K562 (cell line): ENCODE results near the gene NPTXR. TPM values are rescaled to one million over a fixed set of nuclear protein-coding genes. Genes with fewer than 3 reads are reported as not detected.

ENCODE experiments used
- ATF3 ChIP-seq, 2 experiments: fragments of 450-650 bp in 1 of 2; sonication (generic) in 1 of 2; formaldehyde crosslinking in 1 of 2; IDR thresholded peaks in 1 of 2; conservative IDR thresholded peaks in 1 of 2; 2 replicates each; pipeline versions ENCODE4 v1.6.1 to v1.8.1; 2016 to 2023; ENCODE audit warnings: mild to moderate bottlenecking in 2 of 2, moderate library complexity in 2 of 2, inconsistent platforms in 1 of 2, missing genetic modification reagents in 1 of 2
- CBFA2T3 ChIP-seq: fragments of 450-650 bp; IDR thresholded peaks from 2 replicates; pipeline ENCODE4 v1.6.1; 2017
- E4F1 ChIP-seq: fragments of 250-450 bp; sonication (Bioruptor Pico); IDR thresholded peaks from 2 replicates; pipeline ENCODE4 v1.5.0; 2021; ENCODE audit warnings: mild to moderate bottlenecking, borderline replicate concordance
- ETS2 ChIP-seq: IDR thresholded peaks from 2 replicates; pipeline ENCODE4 v1.6.1; 2016; ENCODE audit warnings: borderline replicate concordance, missing genetic modification characterization, mild to moderate bottlenecking, moderate library complexity, missing compliant biosample characterization; ENCODE audit not compliant: poor library complexity, severe bottlenecking
- ETV1 ChIP-seq: fragments of 450-650 bp; conservative IDR thresholded peaks from 2 replicates; pipeline ENCODE4 v1.6.1; 2016; ENCODE audit warnings: missing genetic modification characterization, control low read depth, low read depth, missing compliant biosample characterization
- GTF2B ChIP-seq: IDR thresholded peaks from 2 replicates; pipeline ENCODE4 v1.6.1; 2011; ENCODE audit not compliant: insufficient read length; ENCODE audit errors: extremely low read depth
- HMG20B ChIP-seq: fragments of 250-450 bp; sonication (Bioruptor Pico); IDR thresholded peaks from 2 replicates; pipeline ENCODE4 v1.5.0; 2021; ENCODE audit warnings: mild to moderate bottlenecking
- JUN ChIP-seq, 2 experiments: sonication (generic) in 1 of 2; formaldehyde crosslinking in 1 of 2; IDR thresholded peaks; 2 replicates each; pipeline versions ENCODE4 v1.6.1 to v1.8.0; 2012 to 2022; ENCODE audit warnings: borderline replicate concordance in 2 of 2, mild to moderate bottlenecking in 2 of 2, improper control_type of control experiment in 1 of 2, low read depth in 1 of 2, low read length in 1 of 2, missing genetic modification reagents in 1 of 2
- JUND ChIP-seq, 2 experiments: IDR thresholded peaks; 2 replicates in 1 of 2; 3 replicates in 1 of 2; pipeline ENCODE4 v1.6.1; 2011; ENCODE audit warnings: borderline replicate concordance in 2 of 2, low read depth in 2 of 2, low read length in 2 of 2, improper control_type of control experiment in 1 of 2, missing biosample characterization in 1 of 2, missing genetic modification characterization in 1 of 2, missing genetic modification reagents in 1 of 2
- MCM2 ChIP-seq: fragments of 450-650 bp; IDR thresholded peaks from 2 replicates; pipeline ENCODE4 v1.6.1; 2017; ENCODE audit warnings: low read depth, mild to moderate bottlenecking
- NFIX ChIP-seq: fragments of 250-450 bp; sonication (Bioruptor Pico); IDR thresholded peaks from 2 replicates; pipeline ENCODE4 v1.4.0; 2020; ENCODE audit warnings: low read depth, mild to moderate bottlenecking, moderate library complexity
- PHF20 ChIP-seq: fragments of 450-650 bp; IDR thresholded peaks from 2 replicates; pipeline ENCODE4 v1.6.1; 2018; ENCODE audit not compliant: partially characterized antibody
- RBM22 ChIP-seq: fragments of 200-400 bp; formaldehyde crosslinking; IDR thresholded peaks from 2 replicates; pipeline ENCODE4 v1.6.1; 2018; ENCODE audit warnings: low read length, low read depth; ENCODE audit not compliant: poor library complexity, severe bottlenecking
- SIN3B ChIP-seq: fragments of 450-650 bp; IDR thresholded peaks from 2 replicates; pipeline ENCODE4 v1.6.1; 2017; ENCODE audit warnings: low read depth, mild to moderate bottlenecking, moderate library complexity
- SRSF1 ChIP-seq: fragments of 200-400 bp; formaldehyde crosslinking; IDR thresholded peaks from 2 replicates; pipeline ENCODE4 v1.6.1; 2017; ENCODE audit warnings: mild to moderate bottlenecking, low read depth, low read length, moderate library complexity
- SRSF9 ChIP-seq: fragments of 200-400 bp; formaldehyde crosslinking; IDR thresholded peaks from 2 replicates; pipeline ENCODE4 v1.6.1; 2017; ENCODE audit warnings: low read depth, low read length, borderline replicate concordance
- STAG1 ChIP-seq: sonication (generic); formaldehyde crosslinking; IDR thresholded peaks from 2 replicates; pipeline ENCODE4 v1.5.0; 2020; ENCODE audit warnings: missing genetic modification reagents, borderline replicate concordance
- TEAD1 ChIP-seq, 2 experiments: fragments of 450-650 bp in 1 of 2; sonication (generic) in 1 of 2; formaldehyde crosslinking; IDR thresholded peaks; 2 replicates each; pipeline versions ENCODE4 v1.4.0 to v1.8.0; 2020 to 2022; ENCODE audit warnings: mild to moderate bottlenecking in 2 of 2, missing genetic modification reagents in 1 of 2
- ZBED1 ChIP-seq: IDR thresholded peaks from 2 replicates; pipeline ENCODE4 v1.6.1; 2014
- ZBTB34 ChIP-seq: fragments of 250-450 bp; sonication (Bioruptor Pico); IDR thresholded peaks from 2 replicates; pipeline ENCODE4 v1.8.0; 2021; ENCODE audit warnings: mild to moderate bottlenecking, moderate library complexity
- ZNF316 ChIP-seq: fragments of 450-650 bp; IDR thresholded peaks from 2 replicates; pipeline ENCODE4 v1.6.1; 2016
- polyA plus RNA-seq, 8 experiments: library from polyadenylated mRNA; depleted of rRNA in 4 of 8; stranded (reverse) in 5 of 8; unstranded in 3 of 8; fragments of >200 nt; fragmentation: Nextera tagmentation in 2 of 8; fragmentation: Illumina TruSeq in 1 of 8; extraction: Ambion mirVana in 2 of 8; extraction: Trizol in 1 of 8; gene quantifications; 2 replicates each; pipeline versions ENCODE4 v1.2.1 to v1.2.3, GENCODE V29; 2011 to 2014; ENCODE audit warnings: inconsistent platforms in 1 of 8, missing spikeins in 1 of 8
- total RNA-seq, 7 experiments: library from RNA; depleted of rRNA in 6 of 7; stranded (reverse); fragments of >200 nt in 6 of 7; fragmentation: Illumina TruSeq in 2 of 7; extraction: Trizol in 2 of 7; gene quantifications; 2 replicates each; pipeline versions ENCODE4 v1.2.1 to v1.2.3, GENCODE V29; 2011 to 2021; ENCODE audit warnings: low replicate concordance in 1 of 7

The NPTXR gene
- total and polyA plus RNA-seq, 9 of the 15 experiments (the other 6 are each of a cell fraction or from before 2014, with no cell fraction given): 0.01 to 3.1 (median 1.1) TPM

GRCh38 chr22:38873469-38874411 is 29.9 kb upstream of the NPTXR start (continued):
- no peak for TF ChIP-seq MCM2
- no peak for TF ChIP-seq NFIX (CRISPR knock-in tag)
- TF ChIP-seq E4F1 (CRISPR knock-in tag): no peak
- no peak for TF ChIP-seq ETV1 (tag)
- peak; percentile 82 for TF ChIP-seq ATF3 (IDR thresholded peaks at IDR 0.05)
- no peak for TF ChIP-seq ATF3 (CRISPR knock-in tag; conservative IDR thresholded peaks at IDR 0.05)
- no peak for TF ChIP-seq SIN3B
- TF ChIP-seq TEAD1 (CRISPR knock-in tag; IDR thresholded peaks at IDR 0.05): no peak
- no peak for TF ChIP-seq GTF2B
- TF ChIP-seq ZNF316: no peak
- no peak for TF ChIP-seq HMG20B (CRISPR knock-in tag)
- TF ChIP-seq JUN (IDR thresholded peaks at IDR 0.05; ENCODE audit: borderline replicate concordance, low read depth, low read length): peak; percentile 79
- no peak for TF ChIP-seq JUN (CRISPR knock-in tag; IDR thresholded peaks at IDR 0.05; ENCODE audit: borderline replicate concordance)
- no peak for TF ChIP-seq ZBTB34 (CRISPR knock-in tag)
- no peak for TF ChIP-seq PHF20
- no peak for TF ChIP-seq ZBED1
- TF ChIP-seq SRSF1: no peak
- no peak for TF ChIP-seq RBM22
- TF ChIP-seq JUND (IDR thresholded peaks at IDR 0.05; ENCODE audit: borderline replicate concordance, low read depth, low read length): peak; percentile 91
- peak; percentile 90; the same call in 2 of the 3 replicates for TF ChIP-seq JUND (tag; IDR thresholded peaks at IDR 0.05; ENCODE audit: borderline replicate concordance, low read depth, low read length)
- no peak for TF ChIP-seq ETS2
- 0 out of 2 replicates have a peak, but pooled peaks have one; percentile 9 for TF ChIP-seq CBFA2T3
- TF ChIP-seq STAG1 (CRISPR knock-in tag): no peak
- TF ChIP-seq SRSF9: no peak
